KOPT-K1 (cell line): ENCODE measurements around the gene INTU.

Source experiments
- H3K27ac ChIP-seq: fragments of 200-600 bp; sonication (generic); 2 replicates; pipeline ENCODE4 v1.5.1; 2016; ENCODE audit warnings: antibody characterized with exemption, mild to moderate bottlenecking, low read depth, low read length; ENCODE audit not compliant: poor library complexity, severe bottlenecking
- H3K36me3 ChIP-seq: fragments of 200-600 bp; sonication (generic); 2 replicates; pipeline ENCODE4 v1.5.1; 2017; ENCODE audit warnings: antibody characterized with exemption, mild to moderate bottlenecking, low read length, moderate library complexity; ENCODE audit not compliant: insufficient read depth
- H3K9me3 ChIP-seq: fragments of 200-600 bp; sonication (generic); 2 replicates; pipeline ENCODE4 v1.5.1; 2017; ENCODE audit warnings: antibody characterized with exemption, low read length, mild to moderate bottlenecking; ENCODE audit not compliant: insufficient read depth, poor library complexity, severe bottlenecking

Gene INTU

DNA sequence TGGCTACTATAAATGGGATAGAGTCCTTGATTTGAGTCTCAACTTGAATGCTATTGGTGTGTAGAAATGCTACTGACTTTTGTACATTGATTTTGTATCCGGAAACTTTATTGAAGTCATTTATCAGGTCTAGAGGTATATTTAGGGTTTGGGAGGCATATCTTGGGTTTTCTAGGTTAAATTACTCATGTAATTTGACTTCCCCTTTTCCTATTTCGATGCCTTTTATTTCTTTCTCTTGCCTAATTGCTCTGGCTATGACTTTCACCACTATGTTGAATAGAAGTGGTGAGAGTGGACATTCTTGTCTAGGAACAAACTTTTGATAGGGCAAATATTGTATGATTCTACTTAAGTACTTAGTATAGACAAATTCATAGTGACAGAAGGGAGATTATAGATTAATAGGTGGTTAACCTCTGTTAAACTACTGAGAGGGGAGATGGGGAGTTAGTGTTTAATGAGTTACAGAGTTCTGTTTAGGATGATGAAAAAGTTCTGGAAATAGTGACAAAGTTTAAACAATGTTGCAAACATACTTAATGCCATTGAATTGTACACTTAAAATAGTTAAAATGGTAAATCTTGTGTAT is 126.6 kb downstream of the INTU start:
- Histone ChIP-seq H3K9me3 (no peaks in the 10 kb centered on the region), H3K27ac (no peak overlapping the region), H3K36me3 (no peaks in the 10 kb centered on the region)

DNA sequence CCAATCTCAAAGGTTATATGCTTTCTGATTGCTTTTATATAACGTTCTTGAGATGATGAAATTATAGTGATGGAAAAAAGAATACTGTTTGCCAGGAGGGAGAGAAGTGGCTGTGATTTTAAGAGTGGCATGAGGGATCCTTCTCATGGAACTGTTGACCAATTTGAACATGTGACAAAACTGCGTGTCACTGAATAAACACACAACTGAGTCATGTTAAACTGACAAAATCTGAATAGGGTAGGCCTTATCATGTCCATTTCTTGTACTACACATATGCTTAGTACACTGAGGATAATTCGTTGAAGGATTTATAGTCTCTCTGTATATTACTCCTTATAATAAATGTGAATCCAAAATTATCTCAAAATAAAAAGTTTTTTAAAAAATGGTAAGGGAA is 127.1 kb downstream of the INTU start:
- H3K27ac ChIP-seq = no peak overlapping the region
- no peaks in the 10 kb centered on the region for H3K9me3 ChIP-seq
- H3K36me3 ChIP-seq = no peaks in the 10 kb centered on the region

DNA sequence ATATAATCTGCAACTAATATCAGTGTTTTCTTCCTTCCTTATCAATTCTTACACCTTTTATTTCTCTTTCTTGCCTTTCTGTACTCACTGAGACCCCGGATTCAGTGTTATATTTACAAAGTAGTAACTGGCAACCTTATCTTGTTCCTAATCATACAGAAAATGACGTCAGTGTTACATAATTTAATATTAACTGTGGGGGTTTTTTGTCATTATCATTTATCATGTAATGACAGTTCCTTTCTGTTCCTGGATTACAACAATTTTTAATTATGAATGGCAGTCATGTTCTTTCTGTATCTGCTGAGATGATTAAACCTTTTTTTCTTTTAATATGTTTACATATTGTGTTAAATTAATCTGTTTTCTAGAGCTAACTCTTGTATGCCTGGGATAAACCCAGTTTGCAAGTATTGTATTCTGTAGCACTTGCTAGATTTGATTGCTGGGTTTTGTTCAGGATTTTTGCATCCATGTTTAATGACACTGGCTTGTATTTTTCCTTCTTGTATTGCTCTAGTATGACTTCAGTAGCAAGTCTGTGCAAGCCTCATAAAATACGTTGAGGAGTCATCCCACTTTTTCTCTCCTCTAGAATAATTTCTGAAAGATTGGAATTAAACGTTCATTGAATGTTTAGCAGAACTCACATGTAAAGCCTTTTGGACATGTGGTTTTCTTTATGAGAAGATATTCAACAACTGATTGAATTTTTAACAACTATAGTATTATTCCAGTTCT is 138.9 kb downstream of the INTU start:
- Histone ChIP-seq H3K9me3 (no peaks in the 10 kb centered on the region), H3K27ac (no peak overlapping the region), H3K36me3 (no peaks in the 10 kb centered on the region)

DNA sequence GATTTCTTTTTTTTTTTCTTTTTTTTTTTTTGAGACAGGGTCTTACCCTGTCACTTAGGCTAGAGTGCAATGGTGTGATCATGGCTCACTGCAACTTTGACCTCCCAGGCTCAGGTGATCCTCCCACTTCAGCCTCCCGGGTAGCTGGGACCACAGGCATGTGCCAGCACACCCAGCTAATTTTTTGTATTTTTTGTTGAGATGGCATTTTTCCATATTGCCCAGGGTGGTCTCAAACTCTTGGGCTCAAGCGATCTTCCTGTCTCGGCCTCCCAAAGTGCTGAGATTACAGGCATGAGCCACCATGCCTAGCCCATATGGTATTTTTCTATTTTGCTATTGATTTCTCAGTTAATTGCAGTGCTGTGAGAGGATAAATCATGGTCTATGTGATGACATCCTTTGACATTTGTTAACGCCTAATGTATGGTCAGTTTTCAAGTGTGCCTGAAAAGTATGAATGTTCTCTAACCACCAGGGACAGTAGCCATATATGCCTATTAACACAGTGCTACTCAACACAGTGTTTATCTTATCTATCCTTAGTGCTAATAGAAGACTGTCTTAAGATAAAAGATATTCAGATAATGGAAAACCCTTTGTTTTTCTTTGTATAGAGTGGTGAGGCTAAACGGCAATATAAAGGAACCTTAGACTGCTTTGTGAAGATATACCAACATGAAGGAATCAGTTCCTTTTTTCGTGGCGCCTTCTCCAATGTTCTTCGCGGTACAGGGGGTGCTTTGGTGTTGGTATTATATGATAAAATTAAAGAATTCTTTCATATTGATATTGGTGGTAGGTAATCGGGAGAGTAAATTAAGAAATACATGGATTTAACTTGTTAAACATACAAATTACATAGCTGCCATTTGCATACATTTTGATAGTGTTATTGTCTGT is 140.3 kb downstream of the INTU start:
- no peak overlapping the region for H3K27ac ChIP-seq
- H3K36me3 ChIP-seq = no peaks in the 10 kb centered on the region
- H3K9me3 ChIP-seq = no peaks in the 10 kb centered on the region

DNA sequence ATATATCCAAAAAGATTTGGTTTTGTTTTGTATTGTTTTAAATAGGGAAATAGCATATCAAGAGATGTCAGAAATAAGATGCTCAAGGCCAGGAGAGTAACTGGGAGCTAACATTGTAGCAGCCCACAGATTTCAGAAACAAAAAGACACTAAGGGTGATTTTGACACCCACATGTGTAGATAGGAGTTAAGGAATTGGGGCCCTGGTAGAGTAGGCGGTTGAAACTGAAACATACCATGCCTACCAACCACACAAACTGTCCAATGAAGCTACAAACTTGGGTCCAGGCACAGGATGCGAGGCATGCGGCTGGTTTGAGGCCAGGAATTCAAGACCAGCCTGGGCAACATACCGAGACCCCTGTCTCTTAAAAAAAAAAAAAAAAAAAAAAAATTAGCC is 143.1 kb downstream of the INTU start:
- H3K36me3 ChIP-seq = no peaks in the 10 kb centered on the region
- no peaks in the 10 kb centered on the region for H3K9me3 ChIP-seq
- no peak overlapping the region for H3K27ac ChIP-seq
